Adrenal gland (tissue), 5 donors: ENCODE results near the gene ZNF543.

ENCODE experiments used
- CTCF ChIP-seq, 6 experiments: fragments of 450-650 bp in 4 of 6; fragments of 200-600 bp in 2 of 6; sonication (generic) in 1 of 6; IDR thresholded peaks; 1 replicate in 5 of 6; 2 replicates in 1 of 6; pipeline versions ENCODE4 v1.5.1 to v1.8.0; 2016 to 2021; ENCODE audit warnings: antibody characterized with exemption in 6 of 6, mild to moderate bottlenecking in 2 of 6, moderate library complexity in 1 of 6
- POLR2A ChIP-seq, 2 donors: fragments of 450-650 bp; IDR thresholded peaks; one replicate each; pipeline ENCODE4 v1.6.1; 2017; ENCODE audit warnings: antibody characterized with exemption in 2 of 2, mild to moderate bottlenecking in 2 of 2, moderate library complexity in 1 of 2
- donor health status: DM: no; HTN: no; CAD: no.

- TF ChIP-seq CTCF (IDR thresholded peaks at IDR 0.05) (no peak), POLR2A (IDR thresholded peaks at IDR 0.05) (no peak)
These were observed 844 bp downstream of the ZNF543 start for GRCh38 chr19:57321116-57321515.
